ENCODE measurements around the gene PLAAT4.
"Not testable (repeated sequence)": the region's sequence is repeated elsewhere in the genome, so short reads cannot be mapped to it uniquely, and the experiment has no call there.

Gene PLAAT4

DNA sequence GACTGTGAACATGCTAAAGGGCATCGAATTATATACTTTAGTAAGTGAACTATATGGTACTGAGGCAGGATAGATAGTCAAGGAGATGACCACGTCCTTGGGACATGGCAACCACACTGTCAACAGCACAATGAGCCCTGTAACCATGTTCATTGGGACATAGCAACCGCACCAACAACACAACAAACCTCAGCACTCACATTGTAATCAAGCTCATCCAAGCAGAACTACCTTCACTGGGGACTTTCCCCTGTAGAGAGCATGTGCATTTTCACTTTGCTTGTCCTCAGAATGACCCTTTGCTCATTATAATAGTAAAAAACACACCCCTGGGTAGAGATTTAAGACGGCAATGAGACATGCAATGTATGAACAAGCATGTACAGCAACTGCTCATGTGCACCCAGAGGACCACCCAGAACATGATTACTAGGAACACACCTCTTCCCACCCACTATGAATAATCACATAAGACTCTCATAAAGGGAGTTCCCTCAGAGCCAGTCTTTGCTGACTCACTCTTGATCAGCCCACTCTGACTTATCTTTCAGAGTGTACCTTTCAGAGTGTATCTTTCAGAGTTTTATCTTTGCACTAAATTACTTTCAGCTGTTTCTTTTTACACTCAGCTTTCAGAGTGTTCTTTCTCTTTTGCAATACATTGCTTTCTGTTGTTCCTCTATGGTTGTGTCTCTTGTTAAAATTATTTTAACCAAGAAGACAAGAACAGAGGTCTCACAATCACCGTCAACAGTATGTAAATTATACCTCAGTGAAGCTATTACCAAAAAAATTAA is 30.6 kb downstream of the PLAAT4 start:
- peak in 1 of 3 experiments; percentile 29 for DNase-seq (ENCODE audit: low read depth in 2 of 3, low spot score in 2 of 3)

DNA sequence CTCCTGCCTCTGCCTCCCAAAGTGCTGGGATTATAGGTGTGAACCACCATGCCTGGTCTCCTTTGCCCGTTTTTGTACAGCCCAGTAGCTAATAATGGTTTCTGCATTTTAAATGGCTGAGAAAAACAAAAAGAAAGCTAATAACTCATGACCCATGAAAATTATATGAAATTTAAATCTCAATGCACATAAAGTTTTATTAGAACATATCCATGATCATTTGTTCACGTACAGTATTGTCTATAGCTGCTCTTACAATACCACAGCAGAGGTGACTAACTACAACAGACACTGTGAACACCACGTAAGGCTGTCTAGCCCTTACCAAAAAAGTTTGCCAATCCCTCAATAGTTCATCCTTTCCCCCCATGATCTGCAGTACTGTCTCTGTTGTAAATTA is 33.0 kb downstream of the PLAAT4 start:
- no peak for DNase-seq (ENCODE audit: low read depth in 2 of 3, low spot score in 2 of 3)

DNA sequence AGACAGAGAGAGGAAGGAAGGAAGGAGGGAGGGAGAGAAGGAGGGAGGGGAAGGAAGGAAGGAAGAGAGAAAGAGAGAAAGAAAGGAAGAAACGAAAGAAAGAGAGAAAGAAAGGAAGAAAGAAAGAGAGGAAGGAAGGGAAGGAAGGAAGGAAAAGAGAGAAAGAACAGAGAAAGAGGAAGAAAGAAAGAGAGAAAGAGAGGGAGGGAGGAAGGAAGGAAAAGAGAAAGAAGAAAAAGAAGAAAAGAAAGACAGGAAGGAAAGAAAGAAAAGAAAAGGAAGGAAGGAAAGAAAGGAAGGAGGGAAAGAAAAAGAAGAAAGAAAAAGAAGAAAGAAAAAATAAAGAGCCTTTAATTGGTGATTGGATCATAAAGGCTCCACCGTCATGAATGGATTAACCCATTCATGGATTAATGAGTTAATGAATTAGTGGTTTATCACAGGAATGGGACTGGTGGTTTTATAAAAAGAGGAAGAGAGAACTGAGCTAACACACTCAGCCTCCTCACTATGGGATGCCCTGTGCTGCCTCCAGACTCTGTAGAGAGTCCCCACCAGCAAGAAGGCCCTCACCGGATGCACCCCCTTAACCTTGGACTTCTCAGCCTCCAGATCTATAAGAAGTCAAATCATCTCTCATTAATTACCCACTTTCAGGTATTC is 35.5 kb downstream of the PLAAT4 start:
- no peak for DNase-seq (ENCODE audit: low read depth in 2 of 3, low spot score in 2 of 3)

DNA sequence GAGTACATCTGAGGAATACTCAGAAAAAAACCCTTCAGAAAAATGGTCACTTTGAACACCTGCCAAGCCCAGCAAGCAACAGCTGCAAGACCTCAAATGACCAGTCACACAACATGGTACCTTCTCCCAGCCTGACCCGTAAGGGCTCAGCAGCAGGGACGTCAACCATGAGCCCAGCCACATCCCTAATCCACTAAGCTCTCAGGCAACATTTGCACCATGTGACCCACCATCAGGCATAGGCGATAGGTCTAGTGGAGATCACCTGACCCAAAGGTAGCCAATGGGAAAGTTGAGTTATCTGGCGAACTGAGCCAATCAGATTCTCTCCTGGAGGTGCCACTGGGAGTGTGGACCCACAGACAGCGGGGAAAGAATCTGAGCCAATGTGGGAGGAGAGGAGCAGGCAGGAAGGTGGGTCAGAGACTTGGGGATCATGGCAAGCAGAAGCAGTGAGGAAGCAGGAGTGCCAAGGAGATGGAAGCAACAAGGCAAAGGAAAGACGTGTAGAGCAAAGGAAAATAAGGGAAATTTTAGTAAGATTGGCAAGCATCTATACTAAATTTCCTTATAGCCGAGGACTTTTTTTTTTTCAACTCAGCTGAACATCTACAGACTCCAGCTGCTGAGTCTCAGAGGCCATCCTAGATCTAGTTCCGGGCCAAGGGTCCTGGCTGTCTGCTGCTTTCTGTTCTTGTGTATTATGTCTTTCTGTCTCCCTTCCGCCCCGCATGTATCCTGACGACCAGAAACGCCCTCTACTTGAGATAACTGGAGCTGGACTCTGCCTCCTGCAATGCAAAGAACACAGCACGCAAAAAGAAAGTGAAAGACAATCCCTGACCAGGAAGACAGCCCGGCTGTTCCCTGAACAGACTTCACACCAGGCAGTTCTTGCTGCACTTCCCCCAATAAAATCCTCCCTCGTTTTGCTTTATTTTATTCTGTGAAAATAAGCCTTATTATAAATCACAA is 37.6 kb downstream of the PLAAT4 start:
- DNase-seq (ENCODE audit: low read depth in 2 of 3, low spot score in 2 of 3), result no peak

DNA sequence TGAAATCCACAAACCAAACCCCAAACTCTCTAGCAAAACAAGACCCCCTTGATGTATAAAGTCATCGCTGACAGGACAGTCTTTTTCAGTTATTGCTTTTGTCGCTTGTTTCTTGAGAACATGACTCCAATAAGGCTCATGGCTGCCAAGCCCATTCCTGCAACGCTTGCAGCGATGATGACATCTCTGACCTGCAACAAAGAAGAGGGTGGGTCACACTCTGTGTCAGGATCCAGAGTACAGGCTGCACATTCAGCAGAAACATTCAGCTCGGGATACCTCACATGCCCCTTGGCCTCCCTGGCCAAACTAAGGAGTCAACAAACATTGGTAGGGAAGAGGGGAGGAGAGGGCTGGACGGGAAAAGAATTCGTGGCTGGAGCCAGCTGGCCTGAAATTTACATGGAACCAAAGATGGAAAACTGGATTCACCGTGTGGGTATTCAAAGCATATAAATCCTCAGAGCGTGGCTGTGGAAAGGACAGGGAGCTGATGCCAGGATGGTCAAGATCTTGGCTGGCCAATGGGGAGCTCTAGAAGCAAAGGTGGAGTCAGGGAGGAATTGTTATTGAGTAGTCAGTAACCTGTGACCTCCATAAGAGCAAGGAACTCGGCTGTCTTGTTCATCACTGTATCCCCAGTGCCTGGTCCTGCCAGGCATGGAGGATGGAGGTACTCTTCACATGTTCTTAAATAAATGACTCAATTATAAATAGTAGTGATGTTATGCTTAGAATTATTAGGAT is 38.4 kb downstream of the PLAAT4 start:
- DNase-seq (ENCODE audit: low read depth in 2 of 3, low spot score in 2 of 3), result no peak

DNA sequence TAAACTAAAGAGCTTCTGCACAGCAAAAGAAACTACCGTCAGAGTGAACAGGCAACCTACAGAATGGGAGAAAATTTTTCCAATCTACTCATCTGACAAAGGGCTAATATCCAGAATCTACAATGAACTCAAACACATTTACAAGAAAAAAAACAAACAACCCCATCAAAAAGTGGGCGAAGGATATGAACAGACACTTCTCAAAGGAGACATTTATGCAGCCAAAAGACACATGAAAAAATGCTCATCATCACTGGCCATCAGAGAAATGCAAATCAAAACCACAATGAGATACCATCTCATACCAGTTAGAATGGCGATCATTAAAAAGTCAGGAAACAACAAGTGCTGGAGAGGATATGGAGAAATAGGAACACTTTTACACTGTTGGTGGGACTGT is 42.3 kb downstream of the PLAAT4 start:
- DNase-seq (ENCODE audit: low read depth in 2 of 3, low spot score in 2 of 3), result not testable (repeated sequence)

DNA sequence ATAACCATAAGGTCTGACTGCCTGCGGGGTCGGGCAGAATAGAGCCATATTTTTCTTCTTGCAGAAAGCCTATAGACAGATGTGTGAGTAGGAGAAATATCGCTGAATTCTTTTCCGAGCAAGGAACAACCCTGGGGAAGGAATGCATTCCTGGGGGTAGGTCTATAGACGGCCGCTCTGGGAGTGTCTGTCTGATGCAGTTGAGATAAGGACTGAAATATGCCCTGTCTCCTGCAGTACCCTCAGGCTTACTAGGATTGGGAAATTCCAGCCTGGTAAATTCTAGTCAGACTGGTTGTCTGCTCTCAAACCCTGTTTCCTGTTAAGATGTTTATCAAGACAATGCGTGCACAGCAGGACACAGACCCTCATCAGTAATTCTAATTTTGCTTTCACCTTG is 44.6 kb downstream of the PLAAT4 start:
- DNase-seq (ENCODE audit: low read depth in 2 of 3, low spot score in 2 of 3), result not testable (repeated sequence)

DNA sequence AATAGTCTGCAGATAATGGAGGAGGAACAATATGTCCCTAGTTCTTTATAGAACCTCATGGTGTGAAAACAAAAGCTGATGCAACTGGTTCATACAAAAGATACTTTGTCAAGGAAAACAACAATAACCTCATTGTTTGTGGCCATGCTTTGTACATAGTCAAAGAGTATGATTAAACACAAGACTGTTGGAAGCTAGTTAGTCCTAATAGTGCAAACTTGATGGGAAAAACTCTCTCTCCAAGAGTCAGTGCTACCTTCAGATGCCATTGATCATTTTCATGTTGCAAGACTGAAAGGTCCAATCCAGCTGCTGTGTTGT is 46.7 kb downstream of the PLAAT4 start:
- no peak for DNase-seq (ENCODE audit: low read depth in 2 of 3, low spot score in 2 of 3)

DNA sequence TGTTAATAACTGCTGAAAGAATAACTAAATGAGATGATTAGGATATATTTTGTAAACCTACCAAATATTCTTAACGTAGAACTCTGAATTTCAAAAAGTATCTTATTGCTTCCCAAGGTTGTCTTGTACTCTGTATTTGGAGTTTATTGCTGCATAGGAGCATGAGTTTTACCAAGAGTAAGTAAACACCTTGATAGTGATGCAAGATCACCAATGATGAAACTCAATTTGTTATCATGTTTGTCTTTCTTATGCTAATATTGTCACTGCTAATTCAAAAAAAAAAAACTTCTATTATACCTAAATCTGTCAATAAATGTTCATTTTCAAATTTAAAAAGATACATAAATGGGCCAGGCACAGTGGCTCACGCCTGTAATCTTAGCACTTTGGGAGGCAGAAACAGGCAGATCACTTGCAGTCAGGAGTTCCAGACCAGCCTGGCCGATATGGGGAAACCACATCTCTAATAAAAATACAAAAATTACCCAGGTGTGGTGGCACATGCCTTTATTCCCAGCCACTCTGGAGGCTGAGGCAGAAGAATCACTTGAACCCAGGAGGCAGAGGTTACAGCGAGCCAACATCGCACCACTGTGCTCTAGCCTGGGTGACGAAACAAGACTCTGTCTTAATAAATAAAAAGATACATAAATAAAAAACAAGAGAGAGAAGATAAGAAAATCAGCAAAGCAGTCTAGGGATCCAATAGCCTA is 50.0 kb downstream of the PLAAT4 start:
- no peak for DNase-seq (ENCODE audit: low read depth in 2 of 3, low spot score in 2 of 3)

DNA sequence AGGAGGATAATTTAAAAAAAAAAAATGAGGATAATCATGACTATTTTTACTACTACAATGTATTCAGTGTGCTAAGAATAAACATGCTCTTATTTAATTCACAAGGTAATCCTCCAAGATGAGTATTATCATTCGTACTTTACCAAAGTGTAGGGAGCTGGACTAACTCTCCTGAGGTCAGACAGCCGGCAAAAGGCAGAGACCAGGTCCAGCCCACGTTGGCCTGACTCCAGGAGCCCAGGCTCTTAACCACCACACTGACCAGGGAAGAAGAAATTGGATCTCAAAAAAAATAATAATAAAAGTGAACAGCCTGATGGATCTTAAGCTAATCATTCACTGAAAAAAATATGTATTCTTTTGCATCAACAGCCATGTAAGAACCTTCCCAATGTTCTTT is 52.4 kb downstream of the PLAAT4 start:
- no peak for DNase-seq (ENCODE audit: low read depth in 2 of 3, low spot score in 2 of 3)

DNA sequence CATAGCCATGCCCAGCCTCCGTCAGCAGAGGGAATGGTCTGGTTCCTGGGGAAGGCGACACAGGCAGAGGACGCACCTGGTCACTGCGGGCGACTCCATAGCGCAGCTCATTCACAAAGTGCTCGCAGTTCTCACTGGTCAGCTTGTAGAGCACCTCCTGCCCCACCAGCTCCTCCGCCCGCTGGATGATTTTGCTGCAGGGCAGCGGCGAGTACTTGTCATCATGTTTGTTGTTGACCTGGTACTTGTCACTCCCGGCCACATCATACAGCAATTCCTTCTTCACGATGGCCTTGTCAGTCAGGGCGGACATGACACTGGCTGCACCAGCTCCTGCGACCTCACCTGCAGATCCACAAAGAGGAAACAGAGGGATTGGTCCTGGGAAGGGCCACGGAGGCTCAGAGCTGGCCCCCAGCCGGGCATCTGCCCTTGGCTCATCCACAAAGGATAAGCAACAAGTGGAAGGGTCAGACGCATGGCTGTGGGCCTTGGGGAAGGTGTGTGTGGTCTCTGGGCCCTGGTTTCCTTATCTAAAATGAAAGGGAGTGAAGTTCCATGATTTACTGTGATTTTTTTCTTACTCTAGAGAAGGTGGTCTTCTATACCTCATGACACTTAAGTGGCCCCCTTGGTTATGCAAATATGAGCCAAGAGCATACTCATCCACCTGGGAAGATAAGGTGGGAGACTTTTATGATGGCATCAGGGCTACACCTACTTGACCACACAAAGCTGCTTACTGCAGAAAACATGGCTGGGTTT is 53.6 kb downstream of the PLAAT4 start:
- no peak for DNase-seq (ENCODE audit: low read depth in 2 of 3, low spot score in 2 of 3)

DNA sequence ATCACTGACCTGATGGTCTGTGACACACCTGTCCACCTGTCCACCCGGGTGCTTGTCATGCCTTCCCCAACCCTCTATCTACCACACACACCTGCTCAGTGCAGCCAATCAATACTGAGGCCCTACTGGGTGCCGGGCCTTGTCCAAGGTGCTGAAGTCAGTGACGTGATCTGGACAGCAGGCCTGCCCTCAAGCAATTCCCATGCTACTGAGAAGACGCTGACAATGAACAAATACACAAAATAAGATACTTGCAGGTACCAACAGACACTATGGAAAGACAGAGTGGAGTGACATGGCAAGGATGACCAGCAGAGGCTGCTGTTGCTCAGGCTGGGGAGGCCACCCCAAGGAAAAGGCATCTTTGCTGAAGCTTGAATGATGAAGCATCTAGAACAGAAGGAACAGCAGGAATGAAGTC is 56.4 kb downstream of the PLAAT4 start:
- DNase-seq (ENCODE audit: low read depth in 2 of 3, low spot score in 2 of 3), result no peak

DNA sequence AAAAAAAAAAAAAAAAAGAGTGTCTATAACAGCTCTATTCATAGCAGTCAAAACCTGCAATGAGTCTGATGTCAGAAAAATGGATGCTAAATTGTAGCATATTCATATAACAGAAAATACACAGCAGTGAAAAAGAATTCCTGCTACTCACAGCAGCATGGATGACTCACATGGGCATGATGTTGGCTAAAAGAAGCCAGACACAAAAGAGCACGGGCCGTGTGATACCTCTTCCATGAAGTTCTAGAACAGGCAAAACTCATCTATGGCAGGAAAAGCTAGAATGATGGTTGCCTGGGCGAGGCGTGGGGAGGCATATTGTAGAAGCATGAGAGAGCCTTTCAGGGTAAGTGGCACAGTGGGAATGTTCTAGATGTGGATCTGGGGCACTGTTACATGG is 58.7 kb downstream of the PLAAT4 start:
- no peak for DNase-seq (ENCODE audit: low read depth in 2 of 3, low spot score in 2 of 3)

Data from activated CD8-positive, alpha-beta memory T cell treated with anti-CD3 and anti-CD28 coated beads for 48 hours (primary cell).